Measurements from ENCODE around the gene AP4B1. TPM values are rescaled to one million over a fixed set of nuclear protein-coding genes. Genes with fewer than 3 reads are reported as not detected.

Gene AP4B1
- total and polyA plus RNA-seq, 9 of the 15 experiments (the other 6 are each of a cell fraction or from before 2014, with no cell fraction given) = 15.8 to 36.5 (median 24.6) TPM

DNA sequence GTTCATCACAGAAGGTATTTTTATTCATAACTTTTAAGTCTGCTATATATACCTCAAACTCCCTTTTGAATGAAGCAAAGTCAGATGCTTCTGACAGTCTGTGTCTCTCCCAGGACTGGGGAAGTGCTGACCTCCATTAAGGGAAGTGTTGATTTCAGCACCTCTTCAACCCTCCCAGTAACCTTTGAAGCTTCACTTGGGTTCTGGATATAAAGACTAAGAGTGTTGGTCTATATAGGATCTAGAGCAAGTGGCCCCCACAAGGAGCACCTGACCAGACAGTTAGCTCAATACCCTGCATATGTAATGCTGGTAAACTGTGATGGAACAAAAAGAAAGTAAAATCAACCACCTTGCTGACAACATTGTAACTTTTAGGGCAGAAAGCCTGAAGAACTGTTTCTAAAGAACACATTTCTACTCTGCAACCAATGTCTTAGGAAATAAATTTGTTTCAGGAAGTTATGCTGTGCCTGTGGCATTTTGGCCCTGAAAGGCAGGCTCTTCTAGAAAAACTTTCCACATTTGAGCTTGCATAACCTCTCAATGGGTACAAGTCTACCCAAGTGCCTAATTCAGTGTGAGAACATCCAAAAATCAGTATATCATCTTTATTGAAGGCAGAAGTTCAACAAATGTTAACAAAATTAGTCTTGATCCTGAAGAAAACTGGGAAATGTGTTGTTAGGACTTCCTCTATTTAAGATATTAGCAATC, 32.2 kb downstream of the AP4B1 start (continued):
- TF ChIP-seq MXD1 (CRISPR knock-in tag; IDR thresholded peaks at IDR 0.05; ENCODE audit: borderline replicate concordance, poor library complexity, severe bottlenecking) (no peak), ZNF589 (CRISPR knock-in tag; IDR thresholded peaks at IDR 0.05; ENCODE audit: low read depth) (peak; percentile 82; the same call in 1 of the 2 replicates), ZNF76 (CRISPR knock-in tag; IDR thresholded peaks at IDR 0.05; ENCODE audit: borderline replicate concordance) (0 out of 2 replicates have a peak, but pooled peaks have one; percentile 9), RAD51 (IDR thresholded peaks at IDR 0.05; ENCODE audit: borderline replicate concordance, low read depth) (no peak), PTTG1 (tag; IDR thresholded peaks at IDR 0.05; ENCODE audit: low read depth) (no peak), PURB (CRISPR knock-in tag; IDR thresholded peaks at IDR 0.05; ENCODE audit: low read depth) (no peak), KDM2B (CRISPR knock-in tag; IDR thresholded peaks at IDR 0.05) (no peak), PCBP2 (IDR thresholded peaks at IDR 0.05; ENCODE audit: low read depth, low read length, poor library complexity, severe bottlenecking) (no peak), JUNB (CRISPR knock-in tag; conservative IDR thresholded peaks at IDR 0.05) (no peak), RBM15 (IDR thresholded peaks at IDR 0.05; ENCODE audit: insufficient read depth, low read length) (no peak), EWSR1 (IDR thresholded peaks at IDR 0.05; ENCODE audit: borderline replicate concordance, low read depth, partially characterized antibody) (no peak), NFRKB (IDR thresholded peaks at IDR 0.05; ENCODE audit: low read depth) (no peak), ZNF311 (CRISPR knock-in tag; IDR thresholded peaks at IDR 0.05) (0 out of 2 replicates have a peak, but pooled peaks have one; percentile 13), MAZ (CRISPR knock-in tag; conservative IDR thresholded peaks at IDR 0.05 in 1 of 2, IDR thresholded peaks at IDR 0.05 in 1 of 2) (0 out of 4 replicates have a peak, but pooled peaks of 1 of the 2 experiments have one; percentile 19), ZNF444 (CRISPR knock-in tag; IDR thresholded peaks at IDR 0.05) (no peak), MAFF (IDR thresholded peaks at IDR 0.05; ENCODE audit: low read length) (no peak), CTBP1 (IDR thresholded peaks at IDR 0.05; ENCODE audit: borderline replicate concordance) (no peak), STAT6 (CRISPR knock-in tag; IDR thresholded peaks at IDR 0.05) (no peak), ZBTB1 (CRISPR knock-in tag; IDR thresholded peaks at IDR 0.05; ENCODE audit: borderline replicate concordance, low read depth) (no peak), POLR3G (IDR thresholded peaks at IDR 0.05; ENCODE audit: extremely low read depth, insufficient read length, insufficient replicate concordance) (no peak)
- TF ChIP-seq, protein P1, sequence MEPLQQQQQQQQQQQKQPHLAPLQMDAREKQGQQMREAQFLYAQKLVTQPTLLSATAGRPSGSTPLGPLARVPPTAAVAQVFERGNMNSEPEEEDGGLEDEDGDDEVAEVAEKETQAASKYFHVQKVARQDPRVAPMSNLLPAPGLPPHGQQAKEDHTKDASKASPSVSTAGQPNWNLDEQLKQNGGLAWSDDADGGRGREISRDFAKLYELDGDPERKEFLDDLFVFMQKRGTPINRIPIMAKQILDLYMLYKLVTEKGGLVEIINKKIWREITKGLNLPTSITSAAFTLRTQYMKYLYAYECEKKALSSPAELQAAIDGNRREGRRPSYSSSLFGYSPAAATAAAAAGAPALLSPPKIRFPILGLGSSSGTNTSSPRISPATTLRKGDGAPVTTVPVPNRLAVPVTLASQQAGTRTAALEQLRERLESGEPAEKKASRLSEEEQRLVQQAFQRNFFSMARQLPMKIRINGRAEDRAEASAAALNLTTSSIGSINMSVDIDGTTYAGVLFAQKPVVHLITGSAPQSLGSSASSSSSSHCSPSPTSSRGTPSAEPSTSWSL (CRISPR knock-in tag; IDR thresholded peaks at IDR 0.05; ENCODE audit: borderline replicate concordance) = no peak
- TF ChIP-seq, protein P2, sequence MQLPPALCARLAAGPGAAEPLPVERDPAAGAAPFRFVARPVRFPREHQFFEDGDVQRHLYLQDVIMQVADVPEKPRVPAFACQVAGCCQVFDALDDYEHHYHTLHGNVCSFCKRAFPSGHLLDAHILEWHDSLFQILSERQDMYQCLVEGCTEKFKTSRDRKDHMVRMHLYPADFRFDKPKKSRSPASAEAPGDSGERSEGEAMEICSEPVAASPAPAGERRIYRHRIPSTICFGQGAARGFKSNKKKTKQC (CRISPR knock-in tag; IDR thresholded peaks at IDR 0.05) = no peak

All from K562 (cell line).